GM18505 (cell line): ENCODE results near the gene BLACAT1.

Experiments used
- ATAC-seq: cut with Tn5 transposase; IDR thresholded peaks from one replicate; pipeline ENCODE4 v1.9.1; 2021; ENCODE audit not compliant: unreplicated experiment
- POLR2A ChIP-seq: IDR thresholded peaks from 4 replicates; pipeline ENCODE4 v1.6.1; 2011; ENCODE audit warnings: borderline replicate concordance; ENCODE audit not compliant: insufficient read depth, insufficient read length; ENCODE audit errors: extremely low read depth

The BLACAT1 gene

DNA sequence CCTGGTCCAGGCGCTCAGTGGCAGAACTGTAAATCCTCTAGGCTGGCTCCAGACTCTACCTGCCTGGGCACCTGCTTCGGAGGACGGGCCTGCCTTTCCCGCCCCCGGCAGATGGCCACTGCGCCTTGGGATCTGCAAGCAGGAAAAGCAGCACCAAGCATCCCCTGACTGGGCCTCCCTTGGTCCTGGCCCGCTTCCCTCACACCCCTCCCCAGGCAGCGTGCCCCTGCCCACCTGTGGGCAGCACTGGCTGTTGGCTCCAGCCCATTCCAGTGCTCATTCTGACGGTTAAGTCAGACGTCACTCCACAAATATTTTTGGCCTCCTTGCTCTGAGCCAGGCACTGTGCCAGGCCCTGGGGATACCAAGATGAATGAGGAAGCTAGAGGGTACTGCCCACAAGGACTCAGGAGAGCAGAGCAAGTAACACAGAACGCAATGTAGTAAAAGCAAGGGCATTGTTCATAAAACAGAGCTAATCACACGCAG lies 22.0 kb upstream of the BLACAT1 start:
- ATAC-seq: no peak
- TF ChIP-seq POLR2A: no peak

DNA sequence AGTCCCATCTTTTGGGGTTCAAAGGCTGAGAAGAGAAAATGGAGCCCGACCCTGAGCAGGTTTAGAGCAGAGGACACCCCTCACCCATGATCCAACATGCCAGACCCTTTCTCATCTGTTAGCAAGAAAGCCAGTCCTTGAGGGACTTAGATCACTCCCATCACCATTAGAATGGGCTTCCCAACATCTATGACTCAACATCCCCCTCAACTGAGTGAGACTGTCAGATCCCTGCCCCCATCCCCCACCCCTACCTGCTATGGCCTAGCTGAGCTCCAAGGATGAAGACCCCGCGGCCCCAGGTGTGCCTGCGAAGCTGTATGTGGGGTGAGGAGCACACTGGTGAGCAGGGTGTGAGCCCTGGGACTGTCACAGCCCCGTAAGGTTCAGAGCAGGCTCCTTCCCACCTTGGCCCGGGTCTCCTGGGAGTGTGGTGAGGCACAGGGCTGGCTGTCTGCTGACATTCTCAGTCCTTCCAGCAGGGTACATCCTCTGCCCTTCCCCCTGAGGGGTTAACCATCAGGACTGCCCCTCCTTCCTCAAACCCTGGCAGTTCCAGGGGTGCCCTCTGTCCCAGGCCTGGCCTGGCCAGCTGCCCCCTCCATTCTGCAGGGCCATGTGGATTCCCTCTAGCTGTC lies 21.4 kb upstream of the BLACAT1 start:
- no peak for ATAC-seq
- no peak for TF ChIP-seq POLR2A

DNA sequence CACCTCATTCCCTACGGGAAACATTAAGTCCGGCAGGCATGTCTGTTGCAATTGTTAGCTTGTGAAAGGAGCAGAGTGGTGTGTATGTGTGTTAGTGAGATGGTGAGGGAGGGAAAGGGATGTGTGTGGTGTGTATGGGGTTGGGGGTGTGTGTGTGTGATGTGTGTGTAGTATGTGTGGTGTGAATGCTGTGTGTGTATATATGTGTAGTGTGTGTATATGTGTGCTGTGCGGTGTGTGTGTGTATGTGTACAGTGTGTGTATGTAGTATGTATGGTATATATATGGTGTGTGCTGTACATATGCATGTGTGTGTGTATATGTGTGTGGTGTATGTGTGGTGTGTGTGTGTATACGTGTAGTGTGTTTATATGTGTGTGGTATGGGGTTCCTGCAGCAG lies 20.8 kb upstream of the BLACAT1 start:
- no peak for TF ChIP-seq POLR2A
- no peak for ATAC-seq

DNA sequence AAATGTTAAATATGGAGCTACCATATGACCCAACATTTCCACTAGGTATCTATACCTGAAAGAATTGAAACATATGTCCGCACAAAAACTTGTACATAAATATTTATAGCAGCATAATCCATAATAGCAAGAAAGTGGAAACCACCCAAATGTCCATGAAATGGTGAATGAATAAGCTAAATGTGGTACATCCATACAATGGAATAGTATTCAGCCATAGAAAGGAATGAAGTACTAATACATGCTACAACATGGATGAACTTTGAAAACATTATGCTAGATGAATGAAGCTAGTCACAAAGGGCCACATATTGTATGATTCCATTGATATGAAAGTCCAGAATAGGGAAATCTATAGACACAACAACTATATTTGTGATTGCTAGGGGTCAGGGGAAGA lies 20.0 kb upstream of the BLACAT1 start:
- TF ChIP-seq POLR2A: no peak
- ATAC-seq: no peak

DNA sequence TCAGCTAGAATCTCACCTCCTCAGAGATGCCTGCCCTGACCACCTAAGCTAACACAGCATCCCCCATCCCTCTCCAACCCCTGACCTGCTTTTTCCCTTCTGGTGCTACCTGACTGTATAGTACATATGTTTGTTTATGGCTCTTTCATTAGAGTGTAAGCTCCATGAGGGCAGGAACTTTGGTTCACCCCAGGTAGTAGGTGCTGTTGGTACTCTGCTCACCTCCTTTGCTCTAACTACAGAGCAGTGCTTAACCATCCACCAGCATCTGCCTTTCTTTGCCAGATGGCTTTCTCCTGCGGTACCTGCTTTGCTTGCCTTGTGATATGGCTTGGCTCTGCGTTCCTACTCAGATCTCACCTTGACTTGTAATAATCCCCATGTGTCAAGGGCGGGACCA lies 18.7 kb upstream of the BLACAT1 start:
- no peak for TF ChIP-seq POLR2A

DNA sequence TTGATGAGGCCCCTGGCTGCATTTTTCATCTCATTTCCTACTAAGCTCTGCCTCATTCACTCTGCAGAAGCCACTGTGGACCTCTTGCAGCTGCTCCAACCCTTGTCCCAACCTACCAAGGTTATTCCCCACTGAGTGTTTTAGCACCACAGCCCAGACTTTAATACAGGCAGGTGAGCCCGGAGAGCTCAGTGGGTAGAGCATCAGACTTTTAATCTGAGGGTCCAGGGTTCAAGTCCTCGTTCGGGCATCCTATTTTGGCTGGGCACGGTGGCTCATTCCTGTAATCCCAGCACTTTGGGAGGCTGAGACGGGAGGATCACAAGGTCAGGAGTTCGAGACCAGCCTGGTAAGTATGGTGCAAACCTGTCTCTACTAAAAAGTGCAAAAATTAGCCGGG lies 18.1 kb upstream of the BLACAT1 start:
- no peak for TF ChIP-seq POLR2A
- no peak for ATAC-seq

More for the DNA sequence above, 18.7 kb upstream of the BLACAT1 start:
- no peak for ATAC-seq

DNA sequence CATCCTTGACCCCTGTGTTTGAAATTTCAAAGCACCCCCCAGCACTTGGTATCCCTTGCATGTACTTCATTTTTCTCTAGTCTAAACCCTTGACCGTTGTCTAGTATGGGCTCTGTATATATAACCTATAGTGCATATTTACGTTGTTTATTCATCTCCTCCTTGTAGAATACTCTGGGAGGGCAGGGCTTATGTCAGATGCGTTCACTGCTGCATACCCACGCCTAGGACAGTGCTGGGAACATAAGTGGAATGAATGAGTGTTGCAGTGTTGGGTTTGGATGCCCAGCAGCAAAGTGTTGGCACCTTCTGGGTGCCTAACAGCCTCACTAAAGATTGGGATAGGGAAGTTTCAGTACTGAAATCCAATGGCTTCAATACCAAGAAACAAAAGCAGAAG lies 17.6 kb upstream of the BLACAT1 start:
- TF ChIP-seq POLR2A: no peak
- ATAC-seq: no peak

DNA sequence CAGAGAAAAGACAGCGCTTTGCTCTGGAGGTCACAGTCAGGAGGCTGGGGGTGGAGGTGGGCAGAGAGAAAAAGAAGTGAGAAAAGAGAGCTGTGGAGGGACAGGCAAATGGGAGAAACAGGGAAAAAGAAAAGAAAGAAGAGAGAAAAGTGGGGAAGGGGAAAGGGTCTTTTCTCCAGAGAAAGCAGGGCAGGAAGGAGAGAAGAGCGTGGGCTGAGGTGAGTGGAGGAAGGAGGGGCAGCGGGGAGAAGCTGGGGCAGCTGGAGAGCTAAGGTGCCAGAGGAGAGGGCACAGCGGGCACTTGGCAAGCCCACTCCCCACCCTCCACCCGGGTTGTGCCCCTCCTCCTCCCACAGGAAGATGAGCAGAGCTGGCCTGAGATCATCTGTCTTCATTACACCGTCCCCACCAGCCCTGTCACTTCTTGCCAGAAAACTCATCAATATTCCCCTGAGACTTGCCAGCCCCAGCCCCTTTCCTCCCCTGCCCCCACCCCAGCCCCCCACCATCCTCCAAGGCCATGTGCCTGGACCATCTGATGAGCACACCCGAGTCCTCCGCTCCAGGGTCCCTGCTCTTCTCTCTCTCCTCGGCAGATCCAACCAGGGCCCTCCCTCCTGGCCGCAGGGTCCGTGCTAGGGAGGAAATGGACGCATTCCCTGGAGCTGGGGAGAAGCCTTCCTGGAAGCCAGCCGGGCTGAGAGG lies 17.0 kb upstream of the BLACAT1 start:
- TF ChIP-seq POLR2A: no peak
- ATAC-seq: no peak

DNA sequence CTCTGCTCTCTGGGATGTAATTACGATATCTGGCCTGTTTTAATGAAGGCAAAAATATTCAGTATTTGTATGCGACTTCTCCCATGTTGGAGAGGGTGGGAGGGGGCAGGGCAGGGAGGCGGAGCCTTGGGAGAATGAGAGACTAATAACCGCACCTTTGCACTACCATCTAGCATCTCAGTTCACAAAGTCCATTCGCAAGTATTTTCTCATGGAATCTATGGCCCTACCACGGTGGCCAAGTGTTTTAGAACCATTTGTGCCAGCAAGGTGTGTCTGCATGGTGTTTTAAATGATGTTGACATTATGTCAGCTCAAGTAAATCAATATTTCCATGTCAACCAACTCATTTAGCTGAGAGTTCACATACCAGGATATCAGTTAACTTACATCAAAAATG lies 14.3 kb upstream of the BLACAT1 start:
- ATAC-seq: no peak
- TF ChIP-seq POLR2A: no peak

DNA sequence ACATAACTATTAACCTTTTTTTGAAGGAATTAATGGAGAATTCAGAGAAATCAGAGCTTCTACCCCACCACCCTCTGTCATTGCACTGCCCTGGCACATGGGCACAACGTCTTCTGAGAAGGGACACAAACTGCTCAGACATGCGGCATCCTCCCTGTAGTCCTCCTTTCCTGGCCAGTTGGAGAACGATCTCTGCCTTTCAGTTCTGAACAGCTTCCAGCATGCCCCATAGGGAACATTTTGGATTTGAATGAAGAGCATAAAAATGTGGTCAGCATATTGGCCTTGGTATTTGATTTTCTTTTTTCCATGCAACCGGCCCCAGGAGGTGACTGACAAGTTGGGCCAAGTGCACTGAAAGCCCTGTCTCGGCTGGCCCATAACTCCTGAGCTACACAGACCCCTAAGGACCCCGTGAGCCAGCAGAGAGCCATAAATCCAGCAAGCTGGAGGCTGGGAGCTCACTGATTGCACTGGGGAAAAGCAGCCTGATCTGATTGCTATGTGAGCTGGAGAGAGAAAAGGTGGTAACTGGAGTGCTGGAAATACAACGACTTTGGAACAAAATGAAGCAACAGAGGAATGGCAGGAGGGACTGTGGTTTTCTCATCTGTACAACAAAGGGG lies 10.9 kb upstream of the BLACAT1 start:
- ATAC-seq: no peak
- no peak for TF ChIP-seq POLR2A

DNA sequence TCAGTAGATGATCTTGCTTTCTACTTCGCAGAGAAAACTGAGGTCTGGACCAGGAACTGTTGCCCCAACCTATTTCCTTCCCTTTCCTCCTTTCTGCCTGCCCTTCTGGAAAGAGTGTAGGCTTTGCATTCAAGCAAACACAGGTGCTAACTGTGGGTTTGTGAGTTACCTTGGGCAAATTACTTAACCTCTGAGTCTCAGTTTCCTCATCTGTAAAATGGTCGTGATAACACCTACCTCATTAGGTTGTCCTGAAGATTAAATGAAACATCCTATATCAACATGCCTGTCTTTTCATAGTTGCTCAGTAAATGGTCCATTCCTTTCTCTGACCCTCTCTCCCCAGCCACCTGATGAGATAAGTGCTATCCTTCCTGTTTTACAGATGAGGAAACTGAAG lies 9.5 kb upstream of the BLACAT1 start:
- TF ChIP-seq POLR2A: no peak
- no peak for ATAC-seq

DNA sequence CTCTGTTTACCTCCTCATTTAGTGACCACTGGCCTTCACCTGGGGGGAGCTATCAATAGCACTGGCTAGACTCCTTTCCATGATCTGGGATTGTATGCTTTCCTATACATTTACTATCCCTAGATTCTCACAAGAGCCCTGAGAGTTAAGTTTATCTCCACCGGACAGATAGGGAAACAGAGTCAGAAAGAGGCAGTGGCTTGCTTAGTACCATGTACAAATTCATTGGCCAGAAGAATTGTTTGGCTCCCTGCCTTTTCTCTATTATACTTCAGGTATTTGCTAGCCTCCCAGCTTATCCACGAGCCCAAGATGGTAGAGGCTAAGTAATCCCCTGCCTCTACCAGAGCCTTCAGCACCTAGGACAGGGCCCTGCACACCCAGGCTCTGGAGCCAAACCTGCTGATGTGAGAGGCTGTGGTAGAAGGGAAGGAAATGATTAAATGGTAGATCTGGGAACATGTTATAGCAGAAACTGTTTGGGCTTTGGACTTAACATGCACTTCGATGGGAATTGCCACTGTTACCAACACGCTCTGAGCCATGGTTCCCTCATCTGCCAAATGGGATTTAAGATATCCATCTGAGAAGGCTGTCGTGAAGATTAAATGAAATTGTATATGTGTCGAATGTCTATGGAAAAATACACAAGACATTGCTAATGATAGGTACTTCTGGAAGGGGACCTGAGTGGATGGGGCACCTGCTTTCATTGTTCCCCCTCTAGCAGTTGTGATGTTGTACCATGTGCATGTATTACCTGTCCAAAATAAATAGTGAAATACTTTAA lies 3.1 kb upstream of the BLACAT1 start:
- TF ChIP-seq POLR2A: no peak
- no peak for ATAC-seq

DNA sequence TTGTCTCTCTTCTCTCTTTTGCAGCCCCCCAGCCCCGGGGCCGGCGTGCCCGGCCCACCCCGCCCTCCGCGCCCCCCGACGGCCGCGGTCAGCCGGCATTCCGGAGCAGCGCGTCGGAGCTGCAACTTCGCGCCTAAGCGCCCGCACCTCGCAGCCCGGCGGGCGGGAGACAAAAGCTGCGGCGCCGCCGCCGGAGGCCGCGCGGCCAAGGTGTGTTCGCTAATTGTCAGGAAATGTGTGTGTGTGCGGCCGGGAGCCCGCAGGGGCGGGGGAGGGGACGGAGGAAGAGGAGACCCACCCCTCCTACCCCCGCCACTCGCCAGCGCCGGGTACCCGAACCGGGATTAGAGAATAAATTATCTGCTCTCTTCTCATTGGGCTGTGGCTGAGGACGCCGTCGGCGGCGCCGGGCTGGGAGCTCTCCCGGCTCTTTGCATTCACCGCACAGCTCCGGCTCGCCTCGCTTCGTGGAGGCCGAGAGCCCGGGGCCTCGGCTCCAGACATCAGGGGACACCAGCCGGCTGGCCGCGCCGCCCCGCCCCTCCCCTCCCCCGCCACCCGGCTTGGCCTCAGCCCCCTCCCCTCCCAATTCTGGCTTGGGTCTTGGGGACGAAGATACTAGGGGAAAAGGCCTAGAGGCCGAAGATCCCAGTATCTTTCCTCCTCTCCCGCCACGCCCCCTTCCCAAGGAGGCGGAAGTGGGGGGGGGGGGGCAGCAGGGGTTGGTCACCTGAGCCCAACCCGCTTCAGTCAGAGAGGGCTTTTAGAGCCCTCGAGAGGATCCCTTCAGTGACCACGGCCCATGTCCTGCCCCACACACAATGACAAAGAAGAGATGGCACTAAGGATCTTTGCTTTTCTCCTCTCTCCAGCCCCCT lies 1.3 kb upstream of the BLACAT1 start:
- no peak for TF ChIP-seq POLR2A
- ATAC-seq: no peak

DNA sequence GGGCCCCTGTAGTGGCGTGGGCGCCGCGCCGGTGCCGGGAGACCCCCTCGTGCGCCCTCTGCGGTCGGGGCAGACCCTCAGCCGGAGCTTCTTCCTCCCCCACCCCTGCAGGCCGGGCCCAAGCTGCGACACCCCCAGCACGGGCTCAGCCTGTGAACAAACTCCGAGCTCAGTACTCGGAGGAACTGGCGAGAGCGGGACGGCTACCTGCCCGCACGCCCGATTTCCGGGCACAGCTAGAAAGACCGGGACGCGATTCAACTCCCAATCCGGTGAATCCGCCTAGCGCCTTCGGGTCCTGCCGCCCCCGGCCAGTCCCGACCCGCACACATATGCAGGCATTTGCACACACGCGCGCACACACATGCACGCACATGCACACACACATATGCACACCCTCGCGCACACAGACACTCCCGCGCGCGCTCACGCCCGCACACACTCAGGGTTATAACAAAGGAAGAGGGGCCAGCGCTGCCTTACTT lies 580 bp upstream of the BLACAT1 start:
- TF ChIP-seq POLR2A: no peak

More for the DNA sequence above, 580 bp upstream of the BLACAT1 start:
- no peak for ATAC-seq
